Gastroesophageal sphincter (tissue), 3 donors: Measurements from ENCODE around the gene SH3PXD2B.

Source experiments
- EP300 ChIP-seq: sonication (generic); formaldehyde crosslinking; IDR thresholded peaks from one replicate; pipeline ENCODE4 v1.6.1; 2017; ENCODE audit warnings: antibody characterized with exemption, mild to moderate bottlenecking
- POLR2A ChIP-seq, 2 donors: fragments of 450-650 bp; IDR thresholded peaks; one replicate each; pipeline ENCODE4 v1.6.1; 2017; ENCODE audit warnings: antibody characterized with exemption in 2 of 2, mild to moderate bottlenecking in 2 of 2, moderate library complexity in 1 of 2
- TF ChIP-seq, protein P1 (sequence below), 4 experiments: fragments of 200-600 bp in 2 of 4; fragments of 450-650 bp in 2 of 4; sonication (generic) in 1 of 4; IDR thresholded peaks; one replicate each; pipeline ENCODE4 v1.5.1; 2017 to 2019; ENCODE audit warnings: antibody characterized with exemption in 4 of 4, mild to moderate bottlenecking in 2 of 4, moderate library complexity in 2 of 4

DNA sequence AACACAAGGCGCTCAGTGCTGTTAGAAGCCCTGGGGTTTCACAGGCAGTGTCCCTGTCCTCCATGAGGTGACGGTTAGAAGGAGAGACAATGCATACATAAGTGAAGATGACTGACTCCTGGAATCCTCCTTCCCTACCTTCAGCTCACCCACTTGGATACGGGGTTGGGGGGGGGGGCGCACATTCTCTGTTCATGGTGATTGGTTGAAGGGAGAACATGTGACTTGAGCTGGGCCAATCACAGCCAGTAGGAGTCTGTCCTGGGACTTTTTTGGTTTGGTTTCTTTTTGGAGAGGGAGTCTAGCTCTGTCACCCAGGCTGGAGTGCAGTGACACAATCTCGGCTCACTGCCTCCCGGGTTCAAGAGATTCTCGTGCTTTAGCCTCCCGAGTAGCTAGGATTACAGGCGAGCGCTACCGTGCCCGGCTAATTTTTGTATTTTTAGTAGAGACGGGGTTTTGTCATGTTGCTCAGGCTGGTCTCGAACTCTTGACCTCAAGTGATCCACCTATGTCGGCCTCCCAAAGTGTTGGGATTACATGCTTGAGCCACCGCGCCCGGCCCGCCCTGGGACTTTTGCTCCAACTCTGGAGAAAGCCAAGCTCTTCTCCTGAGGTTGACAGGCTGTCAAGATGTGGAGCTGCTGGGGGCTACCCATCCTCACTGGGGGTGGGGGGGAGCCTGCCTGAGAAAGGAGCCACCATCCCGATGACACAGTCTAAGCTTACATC is 30.8 kb downstream of the SH3PXD2B start:
- TF ChIP-seq, protein P1, sequence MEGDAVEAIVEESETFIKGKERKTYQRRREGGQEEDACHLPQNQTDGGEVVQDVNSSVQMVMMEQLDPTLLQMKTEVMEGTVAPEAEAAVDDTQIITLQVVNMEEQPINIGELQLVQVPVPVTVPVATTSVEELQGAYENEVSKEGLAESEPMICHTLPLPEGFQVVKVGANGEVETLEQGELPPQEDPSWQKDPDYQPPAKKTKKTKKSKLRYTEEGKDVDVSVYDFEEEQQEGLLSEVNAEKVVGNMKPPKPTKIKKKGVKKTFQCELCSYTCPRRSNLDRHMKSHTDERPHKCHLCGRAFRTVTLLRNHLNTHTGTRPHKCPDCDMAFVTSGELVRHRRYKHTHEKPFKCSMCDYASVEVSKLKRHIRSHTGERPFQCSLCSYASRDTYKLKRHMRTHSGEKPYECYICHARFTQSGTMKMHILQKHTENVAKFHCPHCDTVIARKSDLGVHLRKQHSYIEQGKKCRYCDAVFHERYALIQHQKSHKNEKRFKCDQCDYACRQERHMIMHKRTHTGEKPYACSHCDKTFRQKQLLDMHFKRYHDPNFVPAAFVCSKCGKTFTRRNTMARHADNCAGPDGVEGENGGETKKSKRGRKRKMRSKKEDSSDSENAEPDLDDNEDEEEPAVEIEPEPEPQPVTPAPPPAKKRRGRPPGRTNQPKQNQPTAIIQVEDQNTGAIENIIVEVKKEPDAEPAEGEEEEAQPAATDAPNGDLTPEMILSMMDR (IDR thresholded peaks at IDR 0.05), result no peak
- TF ChIP-seq POLR2A (IDR thresholded peaks at IDR 0.05) (no peak), EP300 (no peak)
